B cell (primary cell): ENCODE measurements around the gene TATDN3. TPM values are rescaled to one million over a fixed set of nuclear protein-coding genes. Genes with fewer than 3 reads are reported as not detected.

Experiments used
- ATAC-seq: fragments of 200-7000 bp; cut with Tn5 transposase; one replicate; pipeline ENCODE4 v1.10.0; 2021; ENCODE audit warnings: low read depth, mild to moderate bottlenecking, moderate number of reproducible peaks, moderate library complexity
- CTCF ChIA-PET: fragments of 350-600 bp; sonication (Branson Sonifier 250); formaldehyde crosslinking; loops from one replicate; lab custom pipeline; 2021; ENCODE audit warnings: antibody characterized with exemption, inconsistent platforms; lab: Charles Lee
- POLR2A ChIA-PET: fragments of 350-600 bp; sonication (Branson Sonifier 250); formaldehyde crosslinking; loops from one replicate; lab custom pipeline; 2021; ENCODE audit warnings: antibody characterized with exemption; lab: Charles Lee
- DNase-seq: peaks from one replicate; pipeline ENCODE4 v3.0.0; 2013
- H2AFZ ChIP-seq: 2 replicates; pipeline ENCODE4 v1.6.1; 2012; ENCODE audit warnings: mild to moderate bottlenecking, low read depth, low read length; ENCODE audit not compliant: insufficient read depth, poor library complexity, severe bottlenecking
- H3K27ac ChIP-seq, 2 donors: 1 replicate in 1 of 2; 2 replicates in 1 of 2; pipeline ENCODE4 v1.5.1; 2012 to 2013; ENCODE audit warnings: low read length in 2 of 2, mild to moderate bottlenecking in 2 of 2, moderate library complexity in 1 of 2
- H3K27me3 ChIP-seq, 4 experiments: fragments of 200-600 bp in 1 of 4; sonication (generic) in 1 of 4; replicated peaks in 1 of 4; 1 replicate in 2 of 4; 2 replicates in 2 of 4; pipeline versions ENCODE4 v1.6.1 to v1.7.0; 2013 to 2016; ENCODE audit warnings: low read length in 3 of 4, mild to moderate bottlenecking in 2 of 4, mixed read lengths in 1 of 4, moderate library complexity in 1 of 4; ENCODE audit not compliant: insufficient read depth in 4 of 4, control insufficient read depth in 3 of 4; ENCODE audit errors: control extremely low read depth in 1 of 4
- H3K36me3 ChIP-seq, 2 experiments: replicated peaks in 1 of 2; 1 replicate in 1 of 2; 2 replicates in 1 of 2; pipeline versions ENCODE4 v1.6.1 to v1.7.1; 2013; ENCODE audit warnings: low read length in 1 of 2; ENCODE audit not compliant: insufficient read depth in 2 of 2, control insufficient read depth in 1 of 2; ENCODE audit errors: control extremely low read depth in 1 of 2, extremely low read depth in 1 of 2
- H3K4me1 ChIP-seq, 2 donors: fragments of 200-600 bp in 1 of 2; sonication (generic) in 1 of 2; 1 replicate in 1 of 2; 2 replicates in 1 of 2; pipeline versions ENCODE4 v1.5.1 to v1.6.1; 2013 to 2017; ENCODE audit warnings: low read length in 2 of 2; ENCODE audit not compliant: control insufficient read depth in 2 of 2, insufficient read depth in 2 of 2
- H3K4me2 ChIP-seq: replicated peaks from 2 replicates; pipeline ENCODE3; 2012; ENCODE audit warnings: mild to moderate bottlenecking, low read depth, low read length; ENCODE audit not compliant: poor library complexity, severe bottlenecking
- H3K4me3 ChIP-seq, 5 experiments: fragments of 200-600 bp in 1 of 5; sonication (generic) in 1 of 5; 1 replicate in 3 of 5; 2 replicates in 2 of 5; pipeline versions ENCODE4 v1.5.1 to v1.7.0; 2011 to 2016; ENCODE audit warnings: low read length in 4 of 5, mild to moderate bottlenecking in 4 of 5, low read depth in 2 of 5, control low read depth in 1 of 5, moderate library complexity in 1 of 5; ENCODE audit not compliant: insufficient read depth in 1 of 5; ENCODE audit errors: control extremely low read depth in 1 of 5, extremely low read depth in 1 of 5
- H3K79me2 ChIP-seq: fragments of 200-600 bp; sonication (generic); one replicate; pipeline ENCODE4 v1.6.0; 2016; ENCODE audit warnings: low read length; ENCODE audit not compliant: control insufficient read depth, insufficient read depth
- H3K9ac ChIP-seq: fragments of 200-600 bp; sonication (generic); 2 replicates; pipeline ENCODE4 v1.6.1; 2017; ENCODE audit warnings: mild to moderate bottlenecking, low read length, moderate library complexity
- H3K9me3 ChIP-seq, 3 donors: one replicate each; pipeline versions ENCODE4 v1.6.1 to v1.7.1; 2013; ENCODE audit warnings: low read length in 2 of 3; ENCODE audit not compliant: control insufficient read depth in 2 of 3, insufficient read depth in 1 of 3; ENCODE audit errors: control extremely low read depth in 1 of 3
- H4K20me1 ChIP-seq: 2 replicates; pipeline ENCODE4 v1.6.0; 2012; ENCODE audit warnings: mild to moderate bottlenecking, low read length; ENCODE audit not compliant: insufficient read depth, control insufficient read depth, poor library complexity, severe bottlenecking
- H3K27ac Mint-ChIP-seq: one replicate; pipeline ENCODE4 v1.8.0; 2021; ENCODE audit warnings: mixed read lengths
- H3K27me3 Mint-ChIP-seq: one replicate; pipeline ENCODE4 v1.8.0; 2021; ENCODE audit warnings: mixed read lengths
- H3K4me1 Mint-ChIP-seq: one replicate; pipeline ENCODE4 v1.8.0; 2021; ENCODE audit warnings: mixed read lengths
- H3K4me3 Mint-ChIP-seq: one replicate; pipeline ENCODE4 v1.8.0; 2021; ENCODE audit warnings: mixed read lengths
- H3K9me3 Mint-ChIP-seq: one replicate; pipeline ENCODE4 v1.8.0; 2022; ENCODE audit warnings: mixed read lengths; ENCODE audit not compliant: insufficient read depth
- CTCF ChIP-seq: fragments of 200-600 bp; IDR thresholded peaks from one replicate; pipeline ENCODE4 v1.8.0; 2022; ENCODE audit warnings: antibody characterized with exemption, mild to moderate bottlenecking
- EZH2 ChIP-seq: IDR thresholded peaks from 2 replicates; pipeline ENCODE4 v1.6.1; 2012; ENCODE audit warnings: borderline replicate concordance, low read depth, mild to moderate bottlenecking, moderate library complexity, low read length; ENCODE audit not compliant: insufficient read depth, poor library complexity, severe bottlenecking
- WGBS: methylation state at CpG from one replicate; pipeline ENCODE4 v1.1.5; 2013; ENCODE audit warnings: missing lambda C conversion rate; ENCODE audit not compliant: insufficient coverage; 5-methylcytosine and 5-hydroxymethylcytosine counted together
- intact Hi-C: fragments of 100-400 bp; cut with micrococcal nuclease; formaldehyde crosslinking; loops from one replicate; pipeline ENCODE4 v1.10.0; 2022
- polyA plus RNA-seq: library from polyadenylated mRNA; depleted of rRNA; stranded (reverse); fragments of >200 nt; gene quantifications from 2 replicates; pipeline ENCODE4 v1.2.3, GENCODE V29; 2012
- total RNA-seq, 2 donors: library from RNA; stranded (reverse); fragments of 120-200 nt in 1 of 2; gene quantifications; 1 replicate in 1 of 2; 2 replicates in 1 of 2; pipeline versions ENCODE4 v1.2.3 to v1.2.4, GENCODE V29; 2013 to 2022

The TATDN3 gene
- total and polyA plus RNA-seq, 2 donors (not counting 1 experiment from before 2014, with no cell fraction given): 17.6 to 28.6 TPM

- Histone ChIP-seq H3K9me3 (no peaks in the 10 kb centered on the region), H3K27ac (peak within 1 kb of the TSS; percentile 51 to 85), H3K4me1 (peaks cover 25 to 32% of the 10 kb centered on the region in 2 donors), H3K9ac (peak within 1 kb of the TSS; percentile 96), H2AFZ (peak within 1 kb of the TSS; percentile 99), H3K4me3 (peak within 1 kb of the TSS; percentile 71 to 96 (median 82)), H3K27me3 (no peaks in the 10 kb centered on the region), H3K79me2 (peaks cover 41% of the 10 kb centered on the region), H3K4me2 (peak within 1 kb of the TSS; percentile 94), H4K20me1 (no peaks in the 10 kb centered on the region), H3K36me3 (peaks cover 0 to 4% of the 10 kb centered on the region in 2 experiments)
- Mint-ChIP-seq H3K27me3 (no peaks in the 10 kb centered on the region), H3K27ac (peak within 1 kb of the TSS; percentile 96), H3K4me3 (peak within 1 kb of the TSS; percentile 95), H3K4me1 (peaks cover 22% of the 10 kb centered on the region), H3K9me3 (no peaks in the 10 kb centered on the region)
- WGBS: under 1% methylated on average over 54 of the region's 54 CpGs
- intact Hi-C loops: loop anchor here (1.0 to 5.0 kb wide), 8 partner anchors 67 to 1424 kb away; partner anchors contain the start of genes ANGEL2, DTL, INTS7 and NSL1
- POLR2A ChIA-PET: interaction anchor here (0.6 to 2.1 kb wide), 5 partner anchors 22 to 157 kb away, joined by 4 to 14 read pairs (median 5); partner anchors contain the start of gene ANGEL2
- CTCF ChIA-PET: interaction anchor here (0.6 to 1.6 kb wide), 5 partner anchors 26 to 599 kb away, joined by 3 to 5 read pairs (median 3); no protein-coding TSS in a partner anchor
- TF ChIP-seq EZH2 (no peak), CTCF (no peak)
- ATAC-seq (peak; percentile 98), DNase-seq (peak; percentile 93)
Observed at GRCh38 chr1:212857992-212858460, 66.3 kb downstream of the TATDN3 start, which contains the start of gene FLVCR1. FLVCR1 (plus strand) TSS chr1:212858275; CDS start chr1:212858453, 178 bp downstream.
